ENCODE measurements around the gene PIP5K1B.

PIP5K1B gene

DNA sequence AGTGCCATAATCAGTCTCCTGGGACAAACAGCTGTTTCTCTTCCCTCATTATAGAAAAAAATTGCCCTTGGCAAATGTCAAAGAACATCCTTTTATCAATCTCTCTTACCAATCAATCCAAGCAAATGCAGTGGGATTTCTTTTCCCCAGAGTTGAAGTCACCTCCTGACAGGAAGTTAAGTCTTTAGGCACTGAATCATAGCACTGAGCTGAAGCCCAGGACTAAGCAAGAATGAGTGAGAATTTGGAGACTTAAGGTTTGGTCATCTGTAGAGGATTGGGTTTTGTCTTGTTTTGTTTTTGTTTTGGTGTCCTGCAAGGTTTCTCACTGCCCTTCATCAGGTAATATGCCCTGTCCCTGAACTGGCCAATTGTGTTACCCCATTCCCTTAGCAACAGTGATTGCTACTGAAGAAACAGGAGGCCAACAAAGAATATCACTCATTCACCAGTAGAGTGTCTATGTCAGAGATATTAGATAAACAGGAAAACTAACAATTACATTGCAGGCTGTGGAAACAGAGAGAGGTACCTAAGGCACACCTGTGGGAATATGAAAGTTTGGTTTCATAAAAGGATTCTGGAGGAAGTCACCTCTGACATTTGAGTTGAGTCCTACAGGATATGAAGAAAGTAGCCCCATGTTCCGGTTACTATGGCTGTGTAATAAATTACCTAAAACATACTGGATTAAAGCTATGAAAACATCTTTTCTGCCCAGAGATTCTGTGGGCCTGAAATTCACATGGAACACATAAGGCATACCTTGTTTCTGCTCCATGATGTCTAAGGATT, 326.0 kb downstream of the PIP5K1B start:
- TF ChIP-seq, protein P1, sequence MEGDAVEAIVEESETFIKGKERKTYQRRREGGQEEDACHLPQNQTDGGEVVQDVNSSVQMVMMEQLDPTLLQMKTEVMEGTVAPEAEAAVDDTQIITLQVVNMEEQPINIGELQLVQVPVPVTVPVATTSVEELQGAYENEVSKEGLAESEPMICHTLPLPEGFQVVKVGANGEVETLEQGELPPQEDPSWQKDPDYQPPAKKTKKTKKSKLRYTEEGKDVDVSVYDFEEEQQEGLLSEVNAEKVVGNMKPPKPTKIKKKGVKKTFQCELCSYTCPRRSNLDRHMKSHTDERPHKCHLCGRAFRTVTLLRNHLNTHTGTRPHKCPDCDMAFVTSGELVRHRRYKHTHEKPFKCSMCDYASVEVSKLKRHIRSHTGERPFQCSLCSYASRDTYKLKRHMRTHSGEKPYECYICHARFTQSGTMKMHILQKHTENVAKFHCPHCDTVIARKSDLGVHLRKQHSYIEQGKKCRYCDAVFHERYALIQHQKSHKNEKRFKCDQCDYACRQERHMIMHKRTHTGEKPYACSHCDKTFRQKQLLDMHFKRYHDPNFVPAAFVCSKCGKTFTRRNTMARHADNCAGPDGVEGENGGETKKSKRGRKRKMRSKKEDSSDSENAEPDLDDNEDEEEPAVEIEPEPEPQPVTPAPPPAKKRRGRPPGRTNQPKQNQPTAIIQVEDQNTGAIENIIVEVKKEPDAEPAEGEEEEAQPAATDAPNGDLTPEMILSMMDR (IDR thresholded peaks at IDR 0.05; ENCODE audit: extremely low read depth, missing control alignments) = no peak
- no peak for DNase-seq (ENCODE audit: low spot score)

DNA sequence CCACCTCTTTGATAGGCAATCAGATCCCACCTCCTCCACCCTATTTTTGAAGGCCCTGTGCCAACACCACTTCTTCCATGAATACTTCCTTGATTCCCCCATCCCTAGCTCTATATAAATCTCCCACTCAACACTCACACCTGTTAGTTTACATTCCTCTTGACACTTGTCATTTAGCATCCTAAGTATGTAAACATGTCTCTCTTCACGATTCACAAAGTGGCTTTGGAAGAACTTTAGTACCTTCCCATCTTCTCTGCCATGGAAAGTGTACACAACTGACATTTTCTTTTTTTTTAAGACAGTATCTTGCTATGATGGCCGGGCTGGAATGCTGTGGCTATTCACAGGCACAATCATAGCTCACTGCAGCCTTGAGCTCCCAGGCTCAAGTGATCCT, 329.0 kb downstream of the PIP5K1B start:
- DNase-seq (ENCODE audit: low spot score) = no peak

DNA sequence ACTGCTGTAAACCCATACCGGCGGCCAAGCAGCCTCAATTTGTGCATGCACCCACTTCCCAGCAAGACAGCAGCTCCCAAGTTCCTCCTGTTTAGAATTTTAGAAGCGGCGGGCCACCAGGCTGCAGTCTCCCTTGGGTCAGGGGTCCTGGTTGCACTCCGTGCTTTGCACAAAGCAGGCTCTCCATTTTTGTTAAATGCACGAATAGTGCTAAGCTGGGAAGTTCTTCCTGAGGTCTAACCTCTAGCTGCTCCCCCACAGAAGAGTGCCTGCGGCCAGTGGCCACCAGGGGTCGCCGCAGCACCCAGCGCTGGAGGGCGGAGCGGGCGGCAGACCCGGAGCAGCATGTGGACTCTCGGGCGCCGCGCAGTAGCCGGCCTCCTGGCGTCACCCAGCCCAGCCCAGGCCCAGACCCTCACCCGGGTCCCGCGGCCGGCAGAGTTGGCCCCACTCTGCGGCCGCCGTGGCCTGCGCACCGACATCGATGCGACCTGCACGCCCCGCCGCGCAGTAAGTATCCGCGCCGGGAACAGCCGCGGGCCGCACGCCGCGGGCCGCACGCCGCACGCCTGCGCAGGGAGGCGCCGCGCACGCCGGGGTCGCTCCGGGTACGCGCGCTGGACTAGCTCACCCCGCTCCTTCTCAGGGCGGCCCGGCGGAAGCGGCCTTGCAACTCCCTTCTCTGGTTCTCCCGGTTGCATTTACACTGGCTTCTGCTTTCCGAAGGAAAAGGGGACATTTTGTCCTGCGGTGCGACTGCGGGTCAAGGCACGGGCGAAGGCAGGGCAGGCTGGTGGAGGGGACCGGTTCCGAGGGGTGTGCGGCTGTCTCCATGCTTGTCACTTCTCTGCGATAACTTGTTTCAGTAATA, 330.6 kb downstream of the PIP5K1B start, which contains the start of gene FXN:
TSS of gene FXN (plus strand) at position 315 of the 871 bp plus-strand sequence. CDS start at position 346, 31 bp downstream.
- TF ChIP-seq, protein P1 (IDR thresholded peaks at IDR 0.05; ENCODE audit: extremely low read depth, missing control alignments) = peak; percentile 99
- DNase-seq (ENCODE audit: low spot score) = peak; percentile 94

More for the DNA sequence above, 329.0 kb downstream of the PIP5K1B start:
- TF ChIP-seq, protein P1 (IDR thresholded peaks at IDR 0.05; ENCODE audit: extremely low read depth, missing control alignments) = no peak

DNA sequence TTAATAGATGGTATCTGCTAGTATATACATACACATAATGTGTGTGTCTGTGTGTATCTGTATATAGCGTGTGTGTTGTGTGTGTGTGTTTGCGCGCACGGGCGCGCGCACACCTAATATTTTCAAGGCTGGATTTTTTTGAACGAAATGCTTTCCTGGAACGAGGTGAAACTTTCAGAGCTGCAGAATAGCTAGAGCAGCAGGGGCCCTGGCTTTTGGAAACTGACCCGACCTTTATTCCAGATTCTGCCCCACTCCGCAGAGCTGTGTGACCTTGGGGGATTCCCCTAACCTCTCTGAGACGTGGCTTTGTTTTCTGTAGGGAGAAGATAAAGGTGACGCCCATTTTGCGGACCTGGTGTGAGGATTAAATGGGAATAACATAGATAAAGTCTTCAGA, 331.3 kb downstream of the PIP5K1B start:
- TF ChIP-seq, protein P1 (IDR thresholded peaks at IDR 0.05; ENCODE audit: extremely low read depth, missing control alignments) = no peak
- DNase-seq (ENCODE audit: low spot score) = peak; percentile 56

DNA sequence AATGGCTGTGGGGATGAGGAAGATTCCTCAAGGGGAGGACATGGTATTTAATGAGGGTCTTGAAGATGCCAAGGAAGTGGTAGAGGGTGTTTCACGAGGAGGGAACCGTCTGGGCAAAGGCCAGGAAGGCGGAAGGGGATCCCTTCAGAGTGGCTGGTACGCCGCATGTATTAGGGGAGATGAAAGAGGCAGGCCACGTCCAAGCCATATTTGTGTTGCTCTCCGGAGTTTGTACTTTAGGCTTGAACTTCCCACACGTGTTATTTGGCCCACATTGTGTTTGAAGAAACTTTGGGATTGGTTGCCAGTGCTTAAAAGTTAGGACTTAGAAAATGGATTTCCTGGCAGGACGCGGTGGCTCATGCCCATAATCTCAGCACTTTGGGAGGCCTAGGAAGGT, 331.8 kb downstream of the PIP5K1B start:
- TF ChIP-seq, protein P1 (IDR thresholded peaks at IDR 0.05; ENCODE audit: extremely low read depth, missing control alignments) = no peak
- no peak for DNase-seq (ENCODE audit: low spot score)

DNA sequence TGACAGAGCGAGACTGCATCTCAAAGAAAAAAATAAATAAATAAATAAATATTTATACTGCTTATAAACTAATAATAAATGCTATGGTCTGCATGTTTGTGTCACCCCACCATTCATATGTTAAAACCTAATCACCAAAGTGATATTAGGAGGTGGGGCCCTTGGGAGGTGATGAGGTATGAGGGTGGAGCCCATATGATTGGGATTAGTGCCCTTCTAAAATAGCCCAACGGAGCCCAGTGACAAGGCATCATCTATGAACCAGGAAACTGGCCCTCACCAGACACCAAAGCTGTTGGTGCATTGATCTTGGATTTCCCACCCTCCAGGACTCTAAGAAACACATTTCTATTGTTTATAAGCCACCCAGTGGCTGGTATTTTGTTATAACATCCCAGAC, 335.6 kb downstream of the PIP5K1B start:
- TF ChIP-seq, protein P1 (IDR thresholded peaks at IDR 0.05; ENCODE audit: extremely low read depth, missing control alignments) = no peak
- no peak for DNase-seq (ENCODE audit: low spot score)
